GM18868 (cell line): ENCODE results near the gene PIP5K1C.
"Not testable (repeated sequence)": the region's sequence is repeated elsewhere in the genome, so short reads cannot be mapped to it uniquely, and the experiment has no call there.

Experiments
- ATAC-seq: cut with Tn5 transposase; IDR thresholded peaks from one replicate; pipeline ENCODE4 v1.9.1; 2021; ENCODE audit warnings: mild to moderate bottlenecking, moderate library complexity; ENCODE audit not compliant: unreplicated experiment

PIP5K1C gene

DNA sequence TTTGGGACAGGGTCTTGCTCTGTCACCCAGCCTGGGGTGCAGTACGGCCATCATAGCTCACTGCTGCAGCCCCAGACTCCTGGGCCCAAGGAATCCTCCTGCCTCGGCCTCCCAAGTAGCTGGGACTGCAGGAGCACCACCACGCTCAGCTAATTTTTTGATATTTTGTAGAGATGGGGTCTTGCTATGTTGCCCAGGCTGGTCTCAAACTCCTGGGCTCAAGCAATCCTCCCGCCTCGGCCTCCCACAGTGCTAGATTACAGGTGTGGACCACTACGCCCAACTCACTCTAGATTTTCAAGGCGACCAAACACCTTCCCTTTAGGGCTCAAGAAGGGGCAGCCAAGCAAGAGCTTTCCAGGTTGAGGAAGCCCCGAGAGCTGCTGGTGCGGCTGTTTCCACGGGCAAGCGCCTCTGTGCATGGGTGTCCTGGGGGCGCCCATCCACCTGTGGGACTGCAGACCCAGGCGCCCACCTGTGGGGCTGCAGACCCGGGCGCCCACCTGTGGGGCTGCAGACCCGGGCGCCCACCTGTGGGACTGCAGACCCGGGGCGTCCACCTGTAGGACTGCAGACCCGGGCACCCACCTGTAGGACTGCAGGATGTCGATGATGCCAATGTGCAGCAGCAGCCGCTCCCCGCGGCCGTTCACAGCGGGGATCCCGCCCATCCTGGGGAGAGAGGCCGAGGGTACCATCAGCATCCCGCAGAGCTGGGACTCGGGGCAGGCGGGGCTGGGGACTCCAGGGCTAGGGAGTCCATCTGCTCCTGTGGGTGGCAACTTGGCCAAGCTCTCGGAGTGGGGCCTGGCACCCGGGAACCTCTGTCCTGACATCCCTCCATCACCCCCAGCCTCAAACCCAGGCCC lies 52.0 kb downstream of the PIP5K1C start:
- no peak for ATAC-seq

DNA sequence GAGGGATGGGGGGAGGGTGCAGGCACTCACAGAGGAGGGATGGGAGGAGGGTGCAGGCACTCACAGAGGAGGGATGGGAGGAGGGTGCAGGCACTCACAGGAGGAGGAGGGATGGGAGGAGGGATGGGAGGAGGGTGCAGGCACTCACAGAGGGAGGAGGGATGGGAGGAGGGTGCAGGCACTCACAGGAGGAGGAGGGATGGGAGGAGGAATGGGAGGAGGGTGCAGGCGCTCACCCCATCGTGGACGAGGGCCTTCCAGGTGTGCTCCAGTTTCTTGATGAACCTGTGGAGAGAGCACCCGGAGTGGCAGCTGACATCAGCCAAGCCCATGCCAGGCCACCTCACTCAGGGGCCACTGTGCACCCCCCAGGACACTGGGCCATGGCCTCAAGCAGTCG lies 53.2 kb downstream of the PIP5K1C start:
- not testable (repeated sequence) for ATAC-seq

DNA sequence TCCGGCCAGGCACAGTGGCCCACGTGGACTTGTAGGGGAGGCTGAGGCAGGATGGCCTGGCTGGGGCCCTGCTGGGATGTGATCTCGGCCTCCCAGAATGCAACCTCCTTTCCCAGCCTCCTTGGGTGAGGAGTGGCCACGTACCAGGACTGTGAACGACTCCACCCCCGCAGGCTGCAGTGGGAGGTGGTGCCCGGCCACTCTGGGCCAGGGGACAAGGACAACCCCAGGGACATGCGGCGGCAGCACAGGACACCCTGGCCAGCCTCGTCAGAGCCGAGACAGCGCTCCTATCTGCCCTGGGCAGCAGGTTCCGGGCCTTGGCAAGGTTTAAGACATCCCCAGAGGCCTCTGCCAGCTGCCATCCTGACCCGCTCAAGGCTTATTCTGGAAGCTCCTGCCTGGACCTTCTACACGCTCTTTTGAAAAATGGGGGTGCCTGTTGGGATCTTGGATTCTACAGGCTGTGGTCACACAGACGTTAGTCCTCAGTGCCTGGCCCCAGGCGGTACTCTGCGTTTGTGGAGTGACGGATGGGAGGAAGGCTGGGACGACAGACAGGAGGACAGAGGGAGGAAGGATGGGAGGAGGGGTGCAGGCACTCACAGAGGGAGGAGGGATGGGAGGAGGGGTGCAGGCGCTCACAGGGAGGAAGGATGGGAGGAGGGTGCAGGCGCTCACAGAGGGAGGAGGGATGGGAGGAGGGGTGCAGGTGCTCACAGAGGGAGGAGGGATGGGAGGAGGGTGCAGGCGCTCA lies 53.8 kb downstream of the PIP5K1C start:
- no peak for ATAC-seq

- no peak for ATAC-seq
Measured at GRCh38 chr19:3645726-3646125, 54.5 kb downstream of the PIP5K1C start.

- ATAC-seq: no peak
Measured at GRCh38 chr19:3645067-3645396, 55.2 kb downstream of the PIP5K1C start.

DNA sequence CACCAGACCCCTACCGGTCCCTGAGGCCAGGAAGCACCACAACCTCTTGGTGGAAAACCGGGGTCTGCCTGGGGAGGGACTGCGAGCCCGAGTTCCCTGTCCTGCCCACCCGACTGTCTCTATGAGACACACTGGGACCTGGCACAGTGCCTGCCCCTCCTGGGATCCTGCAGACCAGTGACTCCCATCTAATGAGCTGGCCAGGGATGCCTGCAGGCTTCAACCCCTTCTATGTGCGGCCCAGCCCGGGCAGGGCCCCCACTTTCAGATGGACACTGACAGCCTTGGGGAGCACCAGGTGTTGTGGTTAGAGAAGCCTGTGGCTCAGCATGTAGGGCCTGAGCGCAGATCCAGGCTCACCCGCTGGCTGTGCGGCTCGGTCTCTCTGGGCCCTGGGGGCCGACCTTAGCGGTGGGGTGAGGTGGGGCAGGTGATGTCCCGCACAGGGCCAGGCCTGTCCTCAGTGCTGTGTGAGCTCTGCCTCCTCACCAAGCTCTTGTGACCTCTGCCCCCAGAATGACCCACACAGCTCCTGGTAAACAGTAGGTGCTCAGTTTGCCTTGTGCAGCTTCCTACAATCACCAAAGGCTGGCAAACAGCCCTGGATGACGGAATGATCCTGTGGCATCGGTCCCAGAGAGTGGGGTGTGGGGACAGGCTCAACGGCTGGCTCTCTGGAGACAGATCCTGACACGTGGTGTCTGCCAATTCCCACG lies 55.8 kb downstream of the PIP5K1C start:
- ATAC-seq: no peak

GRCh38 chr19:3643674-3644313 lies 56.5 kb downstream of the PIP5K1C start:
- ATAC-seq: no peak

- no peak for ATAC-seq
Measured at GRCh38 chr19:3642987-3643673, 57.1 kb downstream of the PIP5K1C start.

DNA sequence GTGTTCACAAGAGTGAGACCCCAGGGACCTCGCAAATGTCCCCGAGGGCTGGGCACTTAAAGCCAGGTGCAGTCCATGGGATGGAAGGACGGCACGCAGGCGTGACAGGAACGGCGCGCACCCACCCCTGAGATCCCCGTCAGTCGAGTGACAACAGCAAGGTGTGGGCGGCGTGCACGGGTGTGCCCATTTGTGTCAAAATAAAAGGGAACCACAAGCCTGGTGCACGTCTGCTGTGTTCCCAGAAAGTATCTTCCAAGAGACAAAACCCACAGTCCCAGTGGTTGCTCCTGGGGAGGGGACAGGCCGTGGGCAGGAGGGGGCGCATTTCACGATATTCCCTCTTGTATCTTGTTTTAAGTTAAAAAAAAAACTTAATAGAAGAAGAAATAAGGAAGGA lies 58.0 kb downstream of the PIP5K1C start:
- ATAC-seq: no peak

- ATAC-seq: no peak
Measured at GRCh38 chr19:3641515-3642269, 58.6 kb downstream of the PIP5K1C start.

- no peak for ATAC-seq
Measured at GRCh38 chr19:3639479-3639878, 60.8 kb downstream of the PIP5K1C start.

- no peak for ATAC-seq
Measured at GRCh38 chr19:3638208-3639193, 61.8 kb downstream of the PIP5K1C start.

DNA sequence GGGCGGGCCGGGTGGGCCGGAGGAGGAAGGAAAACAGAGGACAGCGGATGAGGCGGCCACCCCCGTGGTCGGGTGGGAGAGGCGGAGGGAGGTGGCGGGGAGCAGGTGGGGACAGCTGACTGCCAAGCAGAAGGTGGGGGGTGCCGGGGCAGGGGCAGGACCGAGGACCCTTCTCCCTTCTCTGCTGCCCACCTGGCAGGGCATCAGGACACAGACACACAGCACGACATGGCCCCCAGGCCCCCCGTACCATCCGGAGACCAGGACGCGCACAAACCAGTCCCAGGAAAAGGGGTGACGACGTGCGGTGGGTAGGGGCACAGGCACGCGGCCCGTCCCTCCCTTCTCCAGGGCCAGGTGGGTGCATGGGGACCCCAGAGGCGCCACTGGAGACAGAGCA lies 62.6 kb downstream of the PIP5K1C start:
- no peak for ATAC-seq

DNA sequence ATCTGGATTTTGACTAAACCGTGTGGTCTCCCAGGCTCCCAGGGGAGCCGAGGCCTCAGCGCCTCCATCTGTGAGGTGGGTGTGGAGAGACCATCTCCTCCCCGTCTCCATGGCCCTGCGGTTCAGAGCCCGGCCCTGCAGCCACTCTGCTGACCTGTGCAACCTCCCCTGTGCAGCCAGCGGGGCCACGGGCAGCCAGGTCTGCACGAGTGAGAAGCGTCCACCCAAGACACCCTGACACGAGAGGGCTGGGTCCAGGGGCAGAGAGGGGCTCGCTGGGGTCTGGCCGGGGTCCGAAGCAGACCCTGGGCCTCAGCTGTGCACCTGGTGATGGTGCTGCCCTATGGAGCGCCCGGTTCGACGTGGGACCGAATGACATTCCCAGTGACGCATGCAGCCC lies 63.3 kb downstream of the PIP5K1C start:
- ATAC-seq: no peak

GRCh38 chr19:3636506-3636905 lies 63.8 kb downstream of the PIP5K1C start:
- ATAC-seq: no peak

GRCh38 chr19:3634496-3635045 lies 65.7 kb downstream of the PIP5K1C start:
- no peak for ATAC-seq

- ATAC-seq: no peak
Measured at GRCh38 chr19:3633559-3633988, 66.7 kb downstream of the PIP5K1C start.
